PFSK-1 (cell line): Measurements from ENCODE around the gene SETD6.

ENCODE experiments used
- FOXP2 ChIP-seq: optimal IDR thresholded peaks from 2 replicates; pipeline ENCODE3; 2011; ENCODE audit warnings: borderline replicate concordance, control low read depth, inconsistent platforms; ENCODE audit not compliant: insufficient read depth; ENCODE audit errors: extremely low read length, extremely low read depth
- POLR2AphosphoS5 ChIP-seq: IDR thresholded peaks from 2 replicates; pipeline ENCODE4 v1.6.1; 2012; ENCODE audit warnings: low read depth, mild to moderate bottlenecking, control low read depth, low read length, moderate library complexity
- SIN3A ChIP-seq: IDR thresholded peaks from 2 replicates; pipeline ENCODE4 v1.6.1; 2012; ENCODE audit warnings: mild to moderate bottlenecking, low read length, moderate library complexity, borderline replicate concordance; ENCODE audit not compliant: insufficient read depth
- TAF1 ChIP-seq: IDR thresholded peaks from 2 replicates; pipeline ENCODE4 v1.6.1; 2012; ENCODE audit warnings: low read length, control low read depth, borderline replicate concordance; ENCODE audit not compliant: insufficient read depth
- TF ChIP-seq, protein P1 (sequence below), 2 experiments: IDR thresholded peaks; 2 replicates each; pipeline versions ENCODE4 v1.6.1 to v1.8.0; 2011 to 2012; ENCODE audit warnings: low read depth in 2 of 2, low read length in 2 of 2, control low read depth in 1 of 2, inconsistent platforms in 1 of 2, mild to moderate bottlenecking in 1 of 2, moderate library complexity in 1 of 2; ENCODE audit not compliant: insufficient read depth in 1 of 2

The SETD6 gene

DNA sequence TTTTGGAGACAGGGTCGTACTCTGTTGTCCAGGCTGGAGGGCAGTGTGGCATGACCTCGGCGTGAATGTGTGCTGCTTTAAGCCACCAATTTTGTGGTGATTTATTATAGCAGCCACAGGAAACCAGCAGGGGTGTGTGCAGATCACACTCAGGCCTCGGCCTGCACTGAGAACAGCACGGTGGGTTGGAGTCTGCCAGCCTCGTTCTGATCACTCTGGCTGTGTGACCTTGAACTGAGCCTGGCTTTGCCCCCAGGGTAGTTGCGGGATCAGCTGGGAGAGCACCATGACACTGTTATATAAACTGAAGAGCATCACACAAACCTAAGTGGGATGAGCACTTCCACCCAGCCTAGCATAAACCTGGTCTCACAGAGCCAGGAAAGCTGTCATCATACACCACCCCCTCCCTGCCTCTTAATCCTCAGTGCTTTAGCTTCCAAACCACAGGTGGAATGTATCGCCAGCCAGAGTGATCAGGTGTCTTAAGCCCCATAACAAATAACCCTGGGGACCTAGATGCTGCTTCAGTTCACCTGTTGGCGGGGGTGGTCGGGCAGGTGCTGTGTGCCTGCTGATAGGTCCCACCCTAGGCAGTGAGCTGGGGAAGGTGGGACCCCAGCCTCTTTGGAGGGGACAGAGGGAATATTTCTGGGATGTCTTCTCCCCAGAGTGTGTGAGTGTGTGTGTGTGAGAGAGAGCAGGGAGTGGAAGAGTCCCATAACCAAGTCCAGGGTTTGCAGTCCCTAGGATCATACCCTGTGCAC, 43.9 kb upstream of the SETD6 start:
- TF ChIP-seq POLR2AphosphoS5 = no peak
- TF ChIP-seq SIN3A = no peak
- TF ChIP-seq, protein P1, sequence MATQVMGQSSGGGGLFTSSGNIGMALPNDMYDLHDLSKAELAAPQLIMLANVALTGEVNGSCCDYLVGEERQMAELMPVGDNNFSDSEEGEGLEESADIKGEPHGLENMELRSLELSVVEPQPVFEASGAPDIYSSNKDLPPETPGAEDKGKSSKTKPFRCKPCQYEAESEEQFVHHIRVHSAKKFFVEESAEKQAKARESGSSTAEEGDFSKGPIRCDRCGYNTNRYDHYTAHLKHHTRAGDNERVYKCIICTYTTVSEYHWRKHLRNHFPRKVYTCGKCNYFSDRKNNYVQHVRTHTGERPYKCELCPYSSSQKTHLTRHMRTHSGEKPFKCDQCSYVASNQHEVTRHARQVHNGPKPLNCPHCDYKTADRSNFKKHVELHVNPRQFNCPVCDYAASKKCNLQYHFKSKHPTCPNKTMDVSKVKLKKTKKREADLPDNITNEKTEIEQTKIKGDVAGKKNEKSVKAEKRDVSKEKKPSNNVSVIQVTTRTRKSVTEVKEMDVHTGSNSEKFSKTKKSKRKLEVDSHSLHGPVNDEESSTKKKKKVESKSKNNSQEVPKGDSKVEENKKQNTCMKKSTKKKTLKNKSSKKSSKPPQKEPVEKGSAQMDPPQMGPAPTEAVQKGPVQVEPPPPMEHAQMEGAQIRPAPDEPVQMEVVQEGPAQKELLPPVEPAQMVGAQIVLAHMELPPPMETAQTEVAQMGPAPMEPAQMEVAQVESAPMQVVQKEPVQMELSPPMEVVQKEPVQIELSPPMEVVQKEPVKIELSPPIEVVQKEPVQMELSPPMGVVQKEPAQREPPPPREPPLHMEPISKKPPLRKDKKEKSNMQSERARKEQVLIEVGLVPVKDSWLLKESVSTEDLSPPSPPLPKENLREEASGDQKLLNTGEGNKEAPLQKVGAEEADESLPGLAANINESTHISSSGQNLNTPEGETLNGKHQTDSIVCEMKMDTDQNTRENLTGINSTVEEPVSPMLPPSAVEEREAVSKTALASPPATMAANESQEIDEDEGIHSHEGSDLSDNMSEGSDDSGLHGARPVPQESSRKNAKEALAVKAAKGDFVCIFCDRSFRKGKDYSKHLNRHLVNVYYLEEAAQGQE (IDR thresholded peaks at IDR 0.05; ENCODE audit: insufficient read depth in 1 of 2, low read depth in 2 of 2, low read length in 2 of 2) = no peak
- no peak for TF ChIP-seq TAF1
- TF ChIP-seq FOXP2 = no peak

DNA sequence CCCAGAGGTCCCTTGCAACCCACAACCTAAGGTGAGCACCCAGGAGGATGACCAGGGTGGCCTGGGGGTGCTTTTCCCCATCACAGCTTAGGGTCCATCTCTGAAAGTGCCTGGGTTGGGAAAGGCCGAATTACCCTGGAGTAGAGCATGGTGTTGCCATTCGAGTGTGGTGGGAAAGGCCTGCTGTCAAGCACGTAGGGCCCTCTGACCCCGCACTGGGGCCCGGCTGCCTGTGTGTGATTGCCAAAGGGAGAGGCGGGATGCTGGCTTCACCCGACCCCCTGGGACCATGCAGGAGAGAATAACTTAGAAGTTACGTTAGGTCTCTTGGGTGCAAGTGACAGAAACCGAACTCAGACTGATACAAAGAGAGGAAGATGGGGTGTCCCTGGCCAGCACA, 43.1 kb upstream of the SETD6 start:
- TF ChIP-seq, protein P1 (IDR thresholded peaks at IDR 0.05; ENCODE audit: insufficient read depth in 1 of 2, low read depth in 2 of 2, low read length in 2 of 2) = no peak
- TF ChIP-seq FOXP2 = no peak
- no peak for TF ChIP-seq SIN3A
- no peak for TF ChIP-seq POLR2AphosphoS5
- TF ChIP-seq TAF1 = no peak

DNA sequence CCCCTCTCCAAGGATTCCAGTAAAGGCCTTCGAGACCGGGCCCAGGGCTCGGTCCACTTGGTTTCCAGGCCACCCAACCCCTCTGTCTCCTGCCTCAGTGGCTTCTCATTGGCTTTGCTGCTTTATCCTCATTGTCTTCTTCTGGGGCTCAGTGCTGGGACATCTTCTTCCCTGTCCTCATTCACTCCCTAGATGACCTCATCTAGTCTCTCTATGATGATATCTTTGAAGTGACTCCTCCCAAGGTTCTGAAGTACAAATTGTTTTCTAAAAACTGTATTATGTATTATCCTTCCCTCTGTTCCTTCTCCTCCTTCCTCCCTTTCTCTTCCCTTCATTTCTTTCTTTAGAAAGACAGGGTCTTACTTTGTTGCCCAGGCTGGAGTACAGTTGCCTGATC, 42.5 kb upstream of the SETD6 start:
- no peak for TF ChIP-seq SIN3A
- no peak for TF ChIP-seq TAF1
- TF ChIP-seq, protein P1 (IDR thresholded peaks at IDR 0.05; ENCODE audit: insufficient read depth in 1 of 2, low read depth in 2 of 2, low read length in 2 of 2) = no peak

DNA sequence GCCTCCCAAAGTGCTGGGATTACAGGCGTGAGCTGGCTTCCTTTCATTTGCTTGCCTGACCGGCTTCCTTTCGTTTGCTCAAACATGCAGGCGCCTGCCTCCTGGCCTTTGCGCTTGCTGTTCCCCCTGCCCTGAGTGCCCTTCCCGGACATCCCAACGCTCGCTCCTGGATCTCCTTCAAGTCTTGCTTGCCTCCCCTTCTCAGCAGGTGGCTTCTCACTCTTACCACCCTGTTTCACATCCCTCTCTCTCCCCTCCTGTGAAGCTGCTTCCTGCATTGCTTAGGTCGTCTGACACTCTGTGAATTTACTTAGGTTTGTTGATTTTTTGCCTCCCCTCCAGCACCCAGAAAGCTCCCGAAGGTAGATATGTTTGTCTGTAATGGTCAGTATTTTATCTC, 41.0 kb upstream of the SETD6 start:
- TF ChIP-seq, protein P1 (IDR thresholded peaks at IDR 0.05; ENCODE audit: insufficient read depth in 1 of 2, low read depth in 2 of 2, low read length in 2 of 2) = no peak
- TF ChIP-seq FOXP2 (no peak), TAF1 (no peak), POLR2AphosphoS5 (no peak), SIN3A (no peak)

DNA sequence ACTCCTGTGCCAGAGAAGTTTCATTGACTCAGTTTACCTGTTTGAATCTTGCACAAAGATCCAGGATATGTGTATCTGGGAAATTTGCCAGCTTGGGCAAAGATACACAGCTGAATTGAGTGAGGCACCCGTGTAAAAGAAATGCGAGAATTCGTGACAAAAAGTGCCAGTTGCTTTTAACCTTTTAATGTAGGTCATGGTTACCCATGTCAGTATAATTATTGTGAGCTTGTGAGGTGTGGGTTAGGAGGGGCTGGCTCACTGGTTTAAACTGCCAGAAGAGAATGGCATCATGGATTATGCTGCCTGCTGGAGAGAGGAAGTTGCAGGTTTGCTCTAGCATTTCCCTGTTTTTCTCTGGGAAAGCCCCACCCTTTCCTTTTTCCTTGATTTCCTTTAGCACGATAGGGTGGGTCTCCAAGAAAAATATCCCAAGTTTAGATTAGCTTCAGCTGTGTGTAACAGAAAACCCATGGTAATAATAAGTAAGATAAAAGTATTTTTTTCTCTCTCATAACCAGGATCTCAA, 40.2 kb upstream of the SETD6 start:
- TF ChIP-seq, protein P1 (IDR thresholded peaks at IDR 0.05; ENCODE audit: insufficient read depth in 1 of 2, low read depth in 2 of 2, low read length in 2 of 2) = no peak
- no peak for TF ChIP-seq FOXP2
- TF ChIP-seq TAF1 = no peak
- TF ChIP-seq POLR2AphosphoS5 = no peak
- no peak for TF ChIP-seq SIN3A
